HG02885 (cell line): Measurements from ENCODE around the gene FAM131C.
"Not testable (repeated sequence)": the region's sequence is repeated elsewhere in the genome, so short reads cannot be mapped to it uniquely, and the experiment has no call there.

Source experiments
- ATAC-seq: cut with Tn5 transposase; IDR thresholded peaks from one replicate; pipeline ENCODE4 v1.9.1; 2021; ENCODE audit warnings: mild to moderate bottlenecking; ENCODE audit not compliant: unreplicated experiment, poor library complexity

FAM131C gene

DNA sequence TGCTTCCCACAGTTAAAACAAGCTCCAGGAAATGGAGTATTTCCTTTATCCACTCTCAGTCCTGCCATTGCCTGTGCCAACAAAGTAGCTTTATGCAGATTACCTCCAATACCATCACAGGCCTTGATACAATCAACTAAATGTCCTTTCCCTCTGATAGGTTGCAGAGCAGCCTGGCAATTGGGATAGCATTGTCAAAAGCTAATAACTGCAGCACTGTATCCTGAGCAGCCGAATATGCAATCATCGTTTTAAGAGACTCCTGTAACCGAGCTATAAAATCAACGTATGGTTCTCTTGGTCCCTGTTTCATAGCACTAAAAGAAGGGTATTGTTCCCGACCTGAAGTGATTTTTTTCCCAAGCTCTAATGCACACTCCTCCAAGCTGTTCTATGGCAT, 33.6 kb upstream of the FAM131C start:
- not testable (repeated sequence) for ATAC-seq

DNA sequence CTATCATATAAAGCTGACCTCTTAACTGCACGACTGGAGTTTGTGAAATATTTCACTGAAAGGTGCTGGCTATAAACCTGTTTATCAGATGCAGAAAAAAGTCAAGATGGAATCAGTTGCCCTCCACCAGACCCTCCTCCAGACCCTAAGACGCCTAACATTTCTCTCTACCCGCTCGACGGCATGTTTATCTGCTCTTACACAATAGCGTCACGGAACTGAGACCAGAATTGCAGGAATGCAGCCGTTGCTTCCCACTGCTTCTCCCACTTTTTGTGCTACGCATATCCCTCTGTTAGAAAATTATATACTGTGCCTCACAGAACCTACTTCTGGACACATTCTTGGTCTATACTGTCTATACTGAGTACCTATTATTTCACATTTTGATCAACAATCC, 28.2 kb upstream of the FAM131C start:
- ATAC-seq = no peak

DNA sequence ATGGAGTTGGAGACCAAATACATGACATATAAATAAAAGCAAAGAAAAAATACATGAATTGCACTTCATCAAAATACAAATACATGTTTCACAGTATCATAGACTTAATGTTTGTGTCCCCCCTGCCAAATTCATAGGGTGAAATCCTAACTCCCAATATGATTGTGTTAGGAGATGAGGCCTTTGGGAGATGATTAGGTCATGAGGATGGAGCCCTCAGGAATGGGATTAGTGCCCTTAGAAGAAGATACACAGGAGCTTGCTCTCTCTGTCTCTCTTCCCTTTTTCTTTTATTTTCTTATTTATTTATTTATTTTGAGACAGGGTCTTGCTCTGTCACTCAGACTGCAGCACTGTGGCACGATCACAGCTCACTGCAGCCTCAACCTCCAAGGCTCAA, 26.0 kb upstream of the FAM131C start:
- ATAC-seq = no peak

DNA sequence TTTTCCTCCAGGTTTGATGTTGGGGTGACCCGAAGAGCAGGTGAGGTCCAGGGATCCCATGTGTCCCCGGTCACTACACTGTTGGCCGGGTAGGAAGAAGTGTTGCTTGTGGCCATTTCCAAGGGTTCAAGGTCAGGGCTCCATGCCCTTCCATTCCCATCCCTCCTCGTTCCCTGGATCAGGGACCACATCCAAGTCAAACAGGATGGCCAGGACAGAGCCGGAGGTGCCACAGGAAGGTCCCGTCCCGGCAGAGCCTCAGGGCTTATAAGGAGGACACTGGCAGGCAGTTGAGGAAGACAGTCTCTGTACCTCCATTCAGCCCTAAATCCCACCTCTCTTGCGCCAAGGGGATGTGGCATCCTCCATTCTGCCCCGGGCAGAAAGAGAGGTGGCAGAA, 22.0 kb upstream of the FAM131C start:
- ATAC-seq = no peak

DNA sequence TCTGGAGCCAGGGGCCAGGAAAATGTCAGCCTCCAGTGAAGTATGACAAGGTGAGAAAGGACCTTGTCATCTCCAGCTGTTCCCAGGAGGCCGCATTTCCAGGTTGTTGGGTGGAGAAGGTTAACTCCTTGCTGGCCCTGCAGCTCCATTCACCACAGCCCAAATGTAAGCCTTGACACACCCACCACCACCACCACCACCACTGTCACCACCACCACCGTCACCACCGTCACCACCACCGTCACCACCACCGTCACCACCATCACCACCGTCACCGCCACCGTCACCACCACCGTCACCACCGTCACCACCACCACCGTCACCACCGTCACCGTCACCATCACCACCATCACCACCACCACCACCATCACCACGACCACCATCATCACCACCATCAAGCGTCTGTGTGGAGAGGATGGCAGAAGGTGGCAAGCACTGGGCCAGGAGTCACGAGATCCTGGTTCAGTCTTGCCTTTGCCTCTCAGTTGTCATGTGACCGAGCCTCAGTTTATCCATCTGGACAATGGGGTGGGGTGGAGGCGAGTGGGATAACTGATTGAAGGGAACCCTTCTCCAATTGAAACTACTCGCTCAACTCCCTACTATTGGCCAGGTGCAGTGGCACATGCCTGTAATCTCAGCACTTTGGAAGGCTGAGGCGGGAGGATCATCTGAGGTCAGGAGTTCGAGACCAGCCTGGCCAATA, 21.2 kb upstream of the FAM131C start:
- no peak for ATAC-seq

DNA sequence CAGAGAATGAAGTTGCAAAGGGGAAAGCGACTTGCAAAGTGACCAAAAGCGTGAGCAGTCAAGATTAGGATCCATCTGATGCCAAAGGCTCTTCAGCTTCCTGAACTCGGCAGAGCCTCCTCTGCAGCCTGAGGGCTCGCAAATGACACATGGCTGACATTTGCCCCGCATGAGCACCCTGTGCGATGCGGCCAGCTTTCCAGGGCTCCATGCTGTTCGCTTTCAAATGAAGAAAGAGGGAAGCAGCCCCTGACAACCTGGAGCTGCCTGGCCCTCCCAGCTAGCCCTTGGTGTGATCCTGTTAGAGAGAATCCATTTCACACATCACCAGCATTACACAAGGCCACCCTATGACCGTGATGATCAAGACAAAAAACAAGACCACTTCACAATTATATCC, 20.2 kb upstream of the FAM131C start:
- ATAC-seq = no peak

DNA sequence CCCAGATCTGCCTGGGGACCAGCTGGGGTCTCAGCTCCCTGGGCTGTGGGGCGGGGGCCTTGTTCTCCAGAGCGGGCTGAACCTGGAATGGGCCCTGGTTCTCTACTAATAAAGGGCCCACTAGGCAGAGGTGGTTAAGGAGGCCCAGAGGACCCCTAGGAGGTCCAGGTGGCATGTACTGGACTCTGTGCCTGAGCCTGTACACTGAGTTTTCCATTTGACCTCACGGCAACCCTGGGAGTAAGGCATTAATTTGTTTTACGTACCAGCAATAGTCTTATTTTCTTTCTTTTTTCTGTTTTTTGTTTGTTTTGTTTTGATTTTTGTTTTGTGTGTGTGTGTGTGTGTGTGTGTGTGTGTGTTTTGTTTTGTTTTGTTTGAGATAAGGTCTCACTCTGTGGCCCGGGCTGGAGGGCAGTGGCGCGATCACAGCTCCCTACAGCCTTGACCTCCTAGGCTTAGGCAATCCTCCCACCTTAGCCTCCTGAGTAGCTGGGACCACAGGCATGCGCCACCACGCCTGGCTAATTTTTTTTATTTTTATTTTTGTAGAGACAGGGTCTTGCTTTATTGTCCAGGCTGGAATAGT, 19.6 kb upstream of the FAM131C start:
- ATAC-seq = no peak

DNA sequence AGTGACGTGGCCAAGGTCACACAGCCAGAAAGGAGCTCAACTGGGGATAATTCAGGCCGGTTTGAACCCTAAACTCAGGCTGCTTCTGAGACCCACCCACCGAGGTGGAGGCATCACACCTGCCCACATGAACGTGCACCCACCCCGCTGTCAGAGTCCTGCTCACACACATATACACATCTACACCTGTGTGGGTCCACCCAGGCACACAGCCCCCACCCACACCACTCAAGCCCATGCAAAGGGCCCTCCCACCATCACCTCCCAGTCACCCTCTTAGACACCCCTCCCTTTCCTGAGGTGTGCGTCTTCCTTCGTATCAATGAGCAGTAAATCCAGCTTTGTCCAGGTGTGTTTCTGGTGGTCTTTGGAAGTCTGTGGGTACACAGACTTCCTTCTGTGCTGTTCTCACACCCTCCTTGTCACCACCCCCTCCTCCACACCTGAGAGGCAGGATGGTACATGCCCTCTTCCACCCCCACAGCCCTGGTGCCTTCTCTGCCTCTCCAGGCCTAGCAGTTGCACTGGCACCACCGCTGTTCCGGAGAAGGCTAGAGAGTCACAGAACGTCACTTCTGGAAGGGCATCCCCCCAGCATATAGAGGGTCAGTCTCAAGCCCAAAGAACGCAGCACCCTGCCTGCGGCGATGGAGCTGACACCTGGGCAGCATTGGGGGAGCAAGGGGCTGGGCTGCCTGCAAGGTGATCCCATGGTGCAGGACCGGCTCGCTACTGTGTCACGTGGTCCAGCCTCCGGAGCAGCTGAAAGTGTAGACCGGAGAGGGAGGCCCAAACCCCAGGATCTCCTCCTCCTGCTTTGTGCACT, 18.9 kb upstream of the FAM131C start:
- no peak for ATAC-seq

DNA sequence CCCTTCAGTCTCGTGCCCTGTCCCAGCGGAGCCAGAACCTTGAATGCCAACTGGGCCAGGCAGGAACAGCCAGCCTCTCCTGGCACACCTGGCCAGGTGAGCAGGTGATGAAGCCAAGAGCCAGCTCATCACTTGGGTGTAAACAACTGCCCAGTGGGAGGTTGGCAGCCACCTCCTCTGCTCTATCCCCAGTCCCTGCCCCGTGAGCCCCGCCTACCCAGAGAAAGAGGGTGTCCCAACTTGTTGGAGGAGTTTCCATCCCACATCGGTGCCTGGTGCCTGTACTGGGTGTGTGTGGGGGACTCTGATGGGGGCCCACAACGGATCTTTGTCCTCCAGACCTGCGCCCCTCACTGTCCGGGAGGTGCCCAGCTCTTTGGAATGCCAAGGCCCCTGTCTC, 17.8 kb upstream of the FAM131C start:
- no peak for ATAC-seq

DNA sequence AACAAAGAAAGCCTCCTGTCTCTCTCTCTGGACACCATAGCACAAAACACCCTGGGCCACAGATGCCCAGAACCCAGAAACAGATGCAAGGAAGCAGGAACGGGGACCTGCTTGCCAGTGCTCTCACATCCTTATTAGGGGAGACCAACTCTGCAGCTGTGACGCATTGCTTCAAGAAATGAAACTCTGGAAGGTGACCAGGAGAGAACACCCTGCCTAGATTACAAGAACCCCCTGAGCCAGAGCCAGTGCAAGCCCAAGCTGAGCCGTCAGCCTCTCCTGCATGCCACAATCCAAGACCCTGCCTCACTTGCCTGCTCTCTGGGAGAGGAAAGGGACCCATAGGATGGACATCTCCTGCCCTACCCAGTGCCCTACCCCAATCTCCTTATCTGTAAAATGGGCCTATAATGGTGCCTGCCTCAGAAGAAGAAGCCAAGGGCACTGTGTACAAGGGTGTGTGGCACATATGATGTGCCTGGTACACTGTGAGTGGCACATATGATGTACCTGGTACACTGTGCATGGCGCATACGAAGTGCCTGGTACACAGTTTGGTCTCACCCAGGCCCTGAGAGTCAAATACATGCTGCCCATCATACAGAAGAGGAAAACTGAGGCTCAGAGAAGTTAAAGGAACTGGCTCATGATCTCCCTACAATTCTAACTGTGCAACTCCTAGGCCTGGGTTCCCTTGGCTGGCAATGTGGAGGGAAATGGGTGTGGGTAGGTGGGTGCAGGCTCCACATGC, 16.8 kb upstream of the FAM131C start:
- ATAC-seq = no peak

DNA sequence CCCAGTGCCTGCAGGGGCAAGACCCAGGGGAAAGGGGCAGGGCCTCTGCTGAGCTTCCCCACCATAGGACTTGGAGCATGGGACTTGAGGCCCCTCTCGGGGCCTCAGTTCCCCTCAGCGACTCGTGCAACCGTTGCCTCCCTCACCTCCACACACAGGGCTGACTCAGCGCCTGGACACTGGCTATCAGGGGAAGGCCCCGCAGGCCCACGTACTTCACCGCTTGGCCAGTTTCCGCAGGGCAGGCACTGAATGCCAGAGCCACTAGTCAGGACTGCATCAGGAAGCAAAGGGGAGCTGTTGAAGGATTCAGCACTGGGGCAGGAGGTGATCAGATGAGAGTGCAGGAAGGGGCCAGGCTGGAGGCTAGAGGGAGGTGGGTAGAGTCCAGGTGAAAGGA, 15.5 kb upstream of the FAM131C start:
- ATAC-seq = no peak

DNA sequence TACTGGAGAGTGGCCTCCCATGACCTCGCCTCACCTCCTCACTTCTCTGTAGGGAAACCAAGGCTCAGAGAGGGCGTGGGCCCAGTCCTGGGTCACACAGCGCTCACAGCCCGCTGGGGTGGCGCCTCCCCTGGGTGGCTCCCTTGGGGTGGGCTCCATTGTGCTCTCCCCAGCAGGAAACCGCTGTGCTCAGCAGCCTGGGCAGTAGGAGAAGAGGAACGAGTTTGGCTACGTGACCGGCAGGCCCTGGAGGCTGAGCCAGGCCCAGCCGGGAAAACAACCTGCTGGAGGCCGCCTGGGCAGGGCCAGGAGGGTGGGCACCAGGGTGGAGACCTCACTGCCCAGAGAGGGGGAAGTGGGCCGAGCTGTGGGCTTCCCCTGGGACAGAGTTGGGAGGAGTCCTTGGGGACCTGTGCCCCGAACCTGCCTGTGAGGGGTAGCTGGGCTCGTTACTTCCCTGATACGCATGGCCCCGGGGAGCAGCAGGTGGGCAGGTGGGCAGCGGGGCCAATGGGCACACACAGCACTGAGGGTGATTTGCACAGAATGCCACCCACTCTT, 15.0 kb upstream of the FAM131C start:
- ATAC-seq = no peak

DNA sequence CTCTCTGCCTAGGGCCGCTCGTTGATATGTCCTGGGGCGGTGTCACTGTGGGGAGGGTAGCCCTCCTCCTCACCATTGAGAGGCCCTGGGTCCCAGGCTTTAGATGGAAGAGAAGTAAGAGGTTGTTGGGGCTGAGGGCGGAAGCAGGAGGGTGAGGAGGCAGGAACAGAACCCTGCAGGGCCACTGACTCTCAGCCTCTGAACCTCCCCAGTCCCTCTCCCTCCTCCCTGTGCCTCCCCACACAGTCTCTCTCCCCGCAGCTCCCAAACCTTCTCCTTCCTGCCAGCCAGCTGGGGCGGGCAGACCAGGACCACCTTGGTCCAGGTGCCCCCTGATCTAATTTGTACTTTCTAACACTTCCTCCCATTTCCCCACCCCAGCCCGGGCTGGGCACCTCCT, 14.3 kb upstream of the FAM131C start:
- no peak for ATAC-seq

DNA sequence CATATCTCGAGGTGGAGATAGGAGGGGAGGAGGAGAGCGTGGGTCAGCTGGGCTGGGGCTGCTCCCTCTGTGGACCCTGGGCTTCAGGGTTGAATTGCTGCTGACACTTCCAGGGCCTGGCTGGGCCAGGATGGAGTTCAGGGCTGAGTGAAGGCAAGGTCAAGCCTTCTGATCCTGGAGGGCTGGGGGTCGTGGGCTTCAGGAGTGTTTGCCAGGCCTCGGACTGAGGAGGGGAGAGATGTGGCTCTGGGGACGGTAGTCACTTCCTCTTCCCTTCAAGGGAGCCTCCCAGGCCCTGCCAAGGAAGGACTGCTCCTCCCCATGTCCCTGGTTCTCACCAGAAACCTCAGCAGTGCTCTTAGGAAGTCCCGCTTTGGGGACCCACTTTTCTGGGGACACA, 12.1 kb upstream of the FAM131C start:
- ATAC-seq = no peak

DNA sequence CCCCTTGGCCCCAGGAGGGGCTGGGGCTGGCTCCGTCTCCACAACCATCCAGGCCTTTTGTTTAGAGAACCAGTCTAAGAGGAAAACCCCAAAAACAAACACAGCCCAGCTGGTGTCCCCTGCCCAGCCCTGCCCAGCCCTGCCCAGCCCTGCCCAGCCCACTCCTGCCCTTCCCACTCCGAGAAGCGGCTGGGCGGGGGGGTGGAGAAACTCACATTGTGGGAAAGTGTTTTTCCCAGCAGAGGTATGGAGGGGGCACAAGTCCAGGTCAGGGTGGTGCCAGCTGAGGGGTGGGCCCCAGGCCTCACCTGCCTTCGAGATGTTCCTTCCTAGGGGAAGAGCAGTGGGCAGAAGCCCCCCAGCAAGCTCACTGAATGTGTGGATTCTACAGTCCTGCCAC, 10.0 kb upstream of the FAM131C start:
- ATAC-seq = no peak

DNA sequence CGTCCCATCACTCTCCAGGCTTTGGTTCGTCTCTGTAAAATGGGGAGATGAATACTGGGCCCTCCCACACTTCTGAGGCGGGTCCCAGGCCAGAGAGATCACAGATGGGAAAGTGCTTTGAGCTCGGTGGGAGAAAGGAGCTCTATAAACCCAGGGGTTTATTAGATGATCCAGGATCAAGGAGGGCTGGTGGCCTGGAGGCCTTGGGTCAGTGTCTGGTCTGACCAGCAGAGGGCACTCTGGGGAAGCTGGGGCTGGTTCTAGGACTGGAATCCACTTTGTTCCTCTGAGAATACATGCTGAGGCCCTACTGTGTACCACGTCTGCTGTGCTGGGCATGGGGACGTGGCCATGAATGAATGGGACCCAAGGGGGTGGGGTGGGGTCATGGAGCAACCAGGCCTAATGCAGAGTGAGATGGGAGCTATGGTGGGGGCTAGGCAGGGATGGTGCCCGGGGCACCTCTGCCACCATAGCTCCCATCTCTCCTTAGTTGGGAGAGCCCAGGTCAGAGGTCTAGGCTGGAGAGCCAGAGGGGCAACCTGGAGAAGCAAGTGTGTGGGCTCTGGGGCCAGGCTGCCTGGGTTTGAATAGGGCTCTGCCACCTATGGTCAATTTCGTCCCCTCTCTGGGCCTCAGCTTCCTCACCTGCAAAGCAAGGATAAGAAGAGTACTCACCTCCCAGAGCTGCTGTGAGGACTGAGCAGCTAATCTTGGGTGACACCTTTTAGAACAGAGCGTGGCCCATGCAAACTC, 9.0 kb upstream of the FAM131C start:
- ATAC-seq = no peak

DNA sequence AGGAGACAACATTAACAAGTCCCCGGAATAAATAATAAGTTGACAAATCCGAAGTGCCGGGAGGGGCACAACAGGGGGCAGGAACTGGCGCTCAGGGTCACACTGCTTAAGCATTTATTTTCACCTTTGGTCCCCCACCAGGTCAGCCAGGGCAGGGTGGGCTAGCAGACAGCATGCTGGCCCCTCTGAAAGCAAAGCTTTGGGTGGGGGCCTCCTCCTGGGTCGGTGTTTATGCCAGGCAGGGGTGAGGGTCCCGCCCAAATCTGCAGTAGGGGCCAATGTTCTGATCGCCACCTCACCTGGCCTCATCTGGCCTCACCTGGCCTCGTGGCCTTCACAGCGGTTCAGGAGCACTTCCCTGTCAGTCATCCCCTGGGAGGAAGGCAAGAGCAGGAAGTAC, 8.2 kb upstream of the FAM131C start:
- ATAC-seq = no peak

DNA sequence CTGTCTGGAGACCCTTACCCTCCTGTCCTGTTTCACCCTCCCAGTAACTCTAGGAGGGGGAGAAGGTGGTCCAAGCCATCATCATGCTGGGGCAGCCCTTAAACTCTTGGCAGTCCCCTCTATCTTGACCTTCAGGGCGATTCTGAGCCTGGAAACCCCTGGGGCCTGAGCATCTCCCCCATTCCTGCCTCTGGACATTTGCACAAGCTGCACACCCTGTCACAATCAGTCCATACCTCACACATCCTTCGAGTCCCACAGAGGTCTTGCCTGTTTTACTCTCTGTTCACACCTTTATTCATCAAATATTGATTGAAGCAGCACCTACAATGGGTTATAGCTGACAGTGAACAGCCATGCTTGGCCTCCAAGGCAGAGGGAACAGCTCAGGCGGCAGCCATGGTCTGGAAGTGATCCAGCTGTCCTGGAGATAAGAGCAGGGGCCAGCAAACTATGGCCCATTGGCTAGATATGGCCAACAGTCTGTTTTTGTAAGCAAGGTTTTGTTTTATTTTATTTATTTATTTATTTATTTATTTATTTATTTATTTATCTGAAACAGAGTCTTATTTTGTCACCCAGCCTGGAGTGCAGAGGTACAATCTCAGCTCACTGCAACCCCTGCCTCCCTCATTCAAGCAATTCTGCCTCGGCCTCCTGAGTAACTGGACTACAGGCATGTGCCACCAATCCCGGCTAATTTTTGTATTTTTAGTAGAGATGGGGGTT, 7.1 kb upstream of the FAM131C start:
- ATAC-seq = no peak

DNA sequence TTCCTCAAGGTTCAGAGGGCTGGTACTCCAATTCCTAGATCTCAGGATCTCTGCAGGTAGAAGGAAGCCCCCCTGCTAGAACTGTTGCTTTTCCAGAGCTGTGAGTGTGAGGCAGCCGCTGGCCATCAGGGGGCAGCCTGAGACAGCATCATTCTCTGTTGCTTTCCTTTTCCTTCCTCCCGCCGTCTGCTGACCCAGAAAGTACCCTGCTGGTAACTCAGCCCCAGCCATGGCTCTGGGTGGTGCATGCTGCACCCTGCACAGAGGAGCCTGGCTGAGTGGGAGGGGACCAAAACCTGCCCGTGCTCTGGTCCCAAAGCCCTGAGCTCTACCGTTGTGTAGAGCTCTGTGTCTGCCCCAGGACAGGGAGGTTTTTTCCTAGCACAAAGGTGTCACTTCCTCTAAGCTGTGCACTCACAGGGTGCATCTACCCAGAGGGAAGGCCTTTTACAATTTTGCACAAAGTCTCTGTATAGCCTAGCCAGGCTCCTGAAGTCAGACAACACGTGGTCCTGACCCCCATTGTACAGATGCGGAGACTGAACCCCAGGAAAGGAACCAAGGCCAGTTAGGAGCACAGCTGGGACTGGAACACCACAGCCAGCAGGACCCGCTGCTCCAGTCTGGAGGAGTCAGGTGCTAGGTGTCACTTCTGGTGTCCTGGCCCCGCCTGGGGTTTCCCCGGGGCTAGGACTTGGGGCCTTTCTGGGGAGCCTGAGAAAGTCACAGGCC, 5.6 kb upstream of the FAM131C start:
- peak; percentile 56 for ATAC-seq
